Stomach (tissue), 4 donors: Measurements from ENCODE around the gene NPAS3.

Experiments
- EP300 ChIP-seq: sonication (generic); formaldehyde crosslinking; IDR thresholded peaks from one replicate; pipeline ENCODE4 v1.6.1; 2017; ENCODE audit warnings: antibody characterized with exemption
- POLR2A ChIP-seq, 4 donors: fragments of 450-650 bp; IDR thresholded peaks; one replicate each; pipeline ENCODE4 v1.6.1; 2016; ENCODE audit warnings: antibody characterized with exemption in 4 of 4, control low read depth in 2 of 4, mild to moderate bottlenecking in 1 of 4, moderate library complexity in 1 of 4
- POLR2AphosphoS5 ChIP-seq, 3 donors: sonication (generic); formaldehyde crosslinking; IDR thresholded peaks; one replicate each; pipeline ENCODE4 v1.6.1; 2016; ENCODE audit warnings: antibody characterized with exemption in 3 of 3
- TF ChIP-seq, protein P1 (sequence below), 7 experiments: fragments of 450-650 bp in 4 of 7; fragments of 200-600 bp in 3 of 7; sonication (generic) in 3 of 7; IDR thresholded peaks; one replicate each; pipeline ENCODE4 v1.5.1; 2016 to 2019; ENCODE audit warnings: antibody characterized with exemption in 7 of 7, control low read depth in 2 of 7, mild to moderate bottlenecking in 1 of 7

DNA sequence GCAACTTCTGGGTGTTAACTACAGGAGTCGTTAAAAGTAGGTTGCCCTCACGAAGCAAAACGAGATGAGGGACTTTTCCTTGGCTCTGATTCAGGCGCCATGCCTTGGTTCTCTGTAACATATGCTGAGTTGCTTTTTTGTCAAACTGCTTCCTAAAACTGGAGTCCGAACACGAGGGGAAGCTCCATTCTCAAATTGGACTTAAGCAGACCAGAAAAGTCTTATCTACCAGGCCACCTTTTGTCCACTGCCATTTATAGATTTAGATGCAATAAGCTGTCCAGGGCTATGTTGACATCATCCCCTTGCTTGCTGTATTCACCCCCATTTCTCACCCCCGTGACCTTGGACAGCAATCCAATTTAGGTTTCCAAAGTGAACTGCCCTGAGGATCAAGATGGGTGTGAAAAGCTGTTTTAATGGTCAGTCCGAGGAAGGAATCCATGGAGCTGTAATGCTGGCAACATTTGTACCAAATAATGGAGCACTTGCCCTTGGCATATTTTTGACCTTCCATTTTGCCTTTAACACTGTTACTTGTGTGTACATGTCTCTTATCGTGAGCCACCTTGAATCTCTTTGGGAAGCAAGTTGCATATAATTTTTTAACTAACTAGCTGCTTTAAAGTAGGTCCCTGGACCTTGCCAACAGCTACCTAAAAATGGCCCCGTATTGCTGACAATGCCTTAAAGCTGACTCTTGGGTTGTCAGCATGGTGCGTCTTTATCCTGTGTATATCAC, 714.1 kb downstream of the NPAS3 start:
- TF ChIP-seq, protein P1, sequence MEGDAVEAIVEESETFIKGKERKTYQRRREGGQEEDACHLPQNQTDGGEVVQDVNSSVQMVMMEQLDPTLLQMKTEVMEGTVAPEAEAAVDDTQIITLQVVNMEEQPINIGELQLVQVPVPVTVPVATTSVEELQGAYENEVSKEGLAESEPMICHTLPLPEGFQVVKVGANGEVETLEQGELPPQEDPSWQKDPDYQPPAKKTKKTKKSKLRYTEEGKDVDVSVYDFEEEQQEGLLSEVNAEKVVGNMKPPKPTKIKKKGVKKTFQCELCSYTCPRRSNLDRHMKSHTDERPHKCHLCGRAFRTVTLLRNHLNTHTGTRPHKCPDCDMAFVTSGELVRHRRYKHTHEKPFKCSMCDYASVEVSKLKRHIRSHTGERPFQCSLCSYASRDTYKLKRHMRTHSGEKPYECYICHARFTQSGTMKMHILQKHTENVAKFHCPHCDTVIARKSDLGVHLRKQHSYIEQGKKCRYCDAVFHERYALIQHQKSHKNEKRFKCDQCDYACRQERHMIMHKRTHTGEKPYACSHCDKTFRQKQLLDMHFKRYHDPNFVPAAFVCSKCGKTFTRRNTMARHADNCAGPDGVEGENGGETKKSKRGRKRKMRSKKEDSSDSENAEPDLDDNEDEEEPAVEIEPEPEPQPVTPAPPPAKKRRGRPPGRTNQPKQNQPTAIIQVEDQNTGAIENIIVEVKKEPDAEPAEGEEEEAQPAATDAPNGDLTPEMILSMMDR (IDR thresholded peaks at IDR 0.05) = no peak
- TF ChIP-seq POLR2A (IDR thresholded peaks at IDR 0.05) (no peak), EP300 (no peak), POLR2AphosphoS5 (IDR thresholded peaks at IDR 0.05) (no peak)
